ENCODE results near the gene GSG1.
"Not testable (repeated sequence)": the region's sequence is repeated elsewhere in the genome, so short reads cannot be mapped to it uniquely, and the experiment has no call there.

The GSG1 gene

DNA sequence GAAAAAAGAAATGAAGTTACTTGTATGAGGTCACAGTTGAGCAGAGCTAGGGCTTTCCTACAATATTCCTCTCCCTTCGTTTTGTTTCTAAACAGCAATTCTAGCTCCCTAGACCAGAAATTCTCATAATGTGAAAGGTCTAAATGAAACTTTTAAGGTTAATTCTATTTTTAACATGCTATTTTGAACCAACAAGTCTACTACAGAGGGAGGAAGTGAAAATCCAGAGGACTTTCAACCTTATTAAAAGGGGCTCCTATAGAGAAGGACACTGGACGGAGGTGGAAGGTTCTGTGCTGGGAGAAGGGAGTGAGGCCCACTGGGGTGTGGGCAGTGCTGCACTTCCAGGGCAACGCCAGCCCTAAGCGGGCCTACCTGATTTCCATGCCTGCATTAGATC is 13.4 kb downstream of the GSG1 start:
- no peak for DNase-seq

DNA sequence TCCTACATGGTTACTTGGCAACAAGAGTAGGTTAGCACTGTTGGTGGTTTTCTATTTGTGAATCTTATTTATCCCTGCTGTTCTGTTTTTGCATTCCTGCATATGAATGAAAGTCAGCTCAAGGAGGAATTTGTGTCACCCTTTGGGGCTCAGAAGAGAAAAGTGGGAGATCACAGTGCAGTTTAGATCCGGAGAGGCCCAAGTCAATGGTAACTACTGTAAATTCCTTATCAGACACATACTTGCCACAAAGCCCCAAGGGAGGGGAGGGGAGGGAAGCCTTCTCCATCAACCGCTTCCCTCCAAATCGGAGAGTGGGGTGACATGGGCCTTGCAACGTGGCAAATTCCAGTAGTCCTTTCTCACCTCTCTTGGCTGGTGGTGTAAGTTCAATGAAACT is 15.0 kb downstream of the GSG1 start:
- DNase-seq = no peak

DNA sequence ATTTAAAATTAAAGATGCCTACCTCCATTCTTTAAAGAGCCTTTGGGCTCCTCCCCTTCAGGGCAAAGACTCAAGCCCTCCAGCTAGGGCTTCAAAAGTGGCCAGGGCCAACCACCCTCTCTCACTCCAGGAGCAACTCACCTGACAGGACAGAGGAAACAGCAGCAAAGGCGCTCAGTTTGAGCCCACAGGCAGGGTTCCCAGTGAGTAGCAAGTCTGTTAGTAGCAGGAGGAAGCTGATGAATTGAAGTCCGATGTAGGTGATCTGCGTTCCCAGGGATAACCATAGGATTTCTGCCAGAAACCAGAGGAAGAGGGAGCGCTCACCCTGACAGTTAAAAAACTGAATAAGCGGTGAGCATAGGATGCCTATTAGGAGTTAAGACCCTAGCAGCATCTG is 15.7 kb downstream of the GSG1 start:
- DNase-seq = no peak

DNA sequence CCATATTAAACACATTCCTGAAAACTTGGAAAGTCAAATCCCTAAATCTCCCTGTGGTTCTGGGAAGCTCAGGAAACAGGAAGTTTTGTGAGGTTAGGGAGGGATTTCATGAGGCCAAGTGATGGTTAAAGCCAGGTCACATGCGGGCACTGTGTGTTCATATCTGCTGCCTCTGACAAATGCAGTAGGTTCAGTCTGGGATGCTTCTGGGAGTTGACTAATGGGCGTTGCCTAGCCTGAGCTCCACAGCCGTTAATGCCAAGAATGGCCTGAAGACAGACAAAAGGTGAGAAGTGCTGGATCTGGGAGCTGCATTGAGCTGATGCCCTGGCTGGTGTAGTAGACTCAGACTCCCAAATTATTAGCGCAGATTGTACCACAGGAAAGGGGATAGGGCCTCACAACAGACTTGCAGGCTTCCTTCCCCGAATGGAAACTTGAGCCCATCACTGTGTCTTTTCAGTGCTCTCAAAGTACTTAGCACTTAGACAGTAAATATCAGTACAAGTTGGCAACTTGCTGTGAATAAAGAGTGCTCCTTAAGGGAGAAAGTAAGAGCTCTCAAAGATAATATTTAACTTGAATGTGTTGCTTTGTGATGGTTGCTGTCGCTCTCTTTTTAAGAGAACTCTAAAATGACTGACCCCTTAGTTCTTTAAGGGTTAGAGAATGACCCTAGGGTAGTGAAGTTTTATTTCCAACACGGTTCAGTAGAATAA is 17.3 kb downstream of the GSG1 start:
- no peak for DNase-seq

DNA sequence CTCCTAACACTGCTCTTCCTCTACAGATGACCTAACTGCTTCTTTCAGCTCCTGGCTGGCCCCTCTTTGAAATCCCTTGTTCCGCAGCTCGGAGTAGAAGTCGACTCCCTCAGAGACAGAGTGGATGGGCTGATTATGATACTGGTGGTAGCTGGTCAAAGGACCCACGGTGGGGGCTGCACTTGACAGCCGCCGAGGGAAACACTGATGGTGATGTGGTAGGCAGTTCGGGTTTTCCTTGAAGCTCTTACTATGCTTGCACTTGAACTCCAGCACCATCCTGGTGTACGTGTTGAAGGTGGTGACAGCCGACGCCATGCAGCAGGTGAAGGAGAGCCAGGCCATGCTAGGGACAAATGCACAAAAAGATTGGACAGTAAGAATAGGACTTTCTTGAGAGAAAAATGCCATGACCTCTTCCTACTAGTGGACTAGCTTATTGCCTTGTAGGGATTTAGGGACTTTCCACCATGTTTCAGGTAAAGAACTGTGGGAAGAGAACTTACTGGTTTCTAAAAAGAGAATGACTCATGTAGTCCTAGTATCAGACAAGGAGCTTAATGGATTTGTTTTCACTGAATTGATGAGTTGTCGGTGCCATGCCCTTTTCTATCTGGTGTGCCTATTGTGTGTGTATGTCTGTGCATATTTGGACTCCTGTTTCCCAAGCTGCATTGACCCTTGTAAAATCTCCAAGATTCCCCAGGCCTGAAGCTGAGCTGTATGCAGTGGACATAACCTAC is 18.4 kb downstream of the GSG1 start:
- DNase-seq = no peak

DNA sequence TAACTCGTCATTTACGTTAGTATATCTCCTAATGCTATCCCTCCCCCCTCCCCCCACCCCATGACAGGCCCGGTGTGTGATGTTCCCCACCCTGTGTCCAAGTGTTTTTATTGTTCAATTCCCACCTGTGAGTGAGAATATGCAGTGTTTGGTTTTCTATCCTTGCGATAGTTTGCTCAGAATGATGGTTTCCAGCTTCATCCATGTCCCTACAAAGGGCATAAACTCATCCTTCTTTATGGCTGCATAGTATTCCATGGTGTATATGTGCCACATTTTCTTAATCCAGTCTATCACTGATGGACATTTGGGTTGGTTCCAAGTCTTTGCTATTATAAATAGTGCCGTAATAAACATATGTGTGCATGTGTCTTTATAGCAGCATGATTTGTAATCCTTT is 19.8 kb downstream of the GSG1 start:
- DNase-seq = not testable (repeated sequence)

DNA sequence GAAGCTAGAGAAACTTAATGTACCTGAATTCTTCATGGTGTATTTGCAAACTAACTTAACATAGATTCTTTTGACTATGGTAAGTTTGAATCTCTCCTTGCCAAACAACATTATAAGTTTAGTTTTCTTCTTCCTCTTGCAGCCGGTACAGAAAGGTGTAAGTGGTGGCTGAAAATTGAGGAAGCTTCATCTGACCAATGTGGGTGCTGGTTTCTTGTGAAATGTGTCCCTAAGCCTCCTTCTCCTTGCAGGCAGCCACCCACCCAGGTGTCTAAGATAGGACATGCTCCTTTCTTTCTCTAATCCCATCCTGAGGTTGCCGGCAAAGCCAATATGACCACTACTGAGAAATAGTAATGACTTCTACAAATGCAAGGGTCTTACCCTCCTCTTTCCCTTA is 20.6 kb downstream of the GSG1 start:
- DNase-seq = no peak

DNA sequence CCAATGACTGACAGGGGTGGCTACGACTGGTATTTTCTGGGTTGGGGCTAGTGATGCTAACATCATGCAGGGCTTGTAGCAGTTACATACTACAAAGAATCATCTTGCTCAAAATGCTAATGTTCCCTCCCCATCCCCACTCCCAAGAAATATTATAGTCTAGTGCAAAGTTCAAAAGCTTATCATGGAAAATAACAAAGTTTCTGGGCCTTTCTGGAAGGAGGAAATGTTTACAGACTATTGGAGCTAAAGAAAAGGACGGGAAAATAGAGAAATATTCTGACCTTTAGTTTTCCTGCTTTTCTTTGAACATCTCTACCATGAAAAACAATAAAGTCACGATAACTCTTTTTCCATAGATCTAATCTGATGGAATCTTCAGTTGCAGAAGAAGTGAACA is 23.2 kb downstream of the GSG1 start:
- no peak for DNase-seq

DNA sequence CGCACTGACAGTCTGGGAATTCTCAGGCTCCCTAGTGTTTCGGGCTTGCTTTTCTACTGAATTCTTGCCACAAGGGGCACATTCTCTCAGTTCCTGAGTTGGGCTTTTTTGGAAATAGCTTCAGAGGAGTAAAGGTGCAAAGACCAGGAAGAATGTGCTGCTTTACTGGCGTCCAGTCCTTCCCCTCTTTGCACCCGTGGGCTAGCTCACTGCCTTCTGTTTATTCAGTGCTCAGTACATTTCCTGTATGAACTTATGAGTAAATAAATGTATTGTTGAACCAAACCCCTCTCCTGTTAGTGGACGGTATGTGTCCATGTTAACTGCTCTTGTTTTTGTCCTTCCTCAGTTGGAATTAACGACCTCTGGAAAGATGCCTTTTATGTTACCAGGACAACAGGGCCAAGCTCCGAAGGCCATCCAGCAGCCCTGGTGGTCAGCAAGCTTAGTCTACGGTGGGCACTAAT is 24.0 kb downstream of the GSG1 start:
- DNase-seq = no peak

DNA sequence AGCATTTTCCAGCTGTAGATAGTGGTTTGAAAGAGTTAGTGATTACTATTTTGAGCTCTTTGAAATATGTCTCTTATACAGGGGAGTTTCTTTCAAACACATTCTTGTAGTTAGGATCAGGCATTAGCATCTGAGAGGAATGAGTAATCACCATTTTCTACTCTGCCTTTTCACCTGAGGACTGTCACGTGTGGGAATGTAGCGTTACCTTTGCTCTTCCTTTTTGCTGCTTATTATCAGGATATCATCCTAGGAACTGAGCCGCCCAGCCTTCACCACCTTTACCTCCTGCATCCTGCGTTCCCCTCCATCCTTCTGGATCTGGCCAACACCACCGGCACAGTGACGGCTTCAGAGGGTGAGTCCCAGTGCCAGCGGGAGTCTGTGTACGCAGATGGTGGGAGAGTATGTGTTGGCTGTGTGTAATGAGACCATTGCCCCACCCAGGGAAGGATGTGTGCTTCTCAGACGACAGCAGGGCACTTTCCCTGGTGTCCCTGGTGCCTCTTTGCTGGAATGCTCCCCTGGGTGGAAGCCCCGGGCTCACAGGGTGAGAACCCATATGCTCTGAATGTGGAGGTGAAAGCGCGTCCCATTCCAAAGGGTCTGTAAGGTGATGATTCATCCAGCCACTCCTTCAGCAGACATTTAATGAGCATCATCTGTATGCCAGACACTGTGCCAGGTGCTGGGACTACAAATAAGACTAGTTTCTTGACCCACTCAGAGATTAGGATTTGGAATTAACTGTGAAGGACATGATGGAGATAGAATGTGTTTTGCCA is 27.5 kb downstream of the GSG1 start:
- DNase-seq = no peak

DNA sequence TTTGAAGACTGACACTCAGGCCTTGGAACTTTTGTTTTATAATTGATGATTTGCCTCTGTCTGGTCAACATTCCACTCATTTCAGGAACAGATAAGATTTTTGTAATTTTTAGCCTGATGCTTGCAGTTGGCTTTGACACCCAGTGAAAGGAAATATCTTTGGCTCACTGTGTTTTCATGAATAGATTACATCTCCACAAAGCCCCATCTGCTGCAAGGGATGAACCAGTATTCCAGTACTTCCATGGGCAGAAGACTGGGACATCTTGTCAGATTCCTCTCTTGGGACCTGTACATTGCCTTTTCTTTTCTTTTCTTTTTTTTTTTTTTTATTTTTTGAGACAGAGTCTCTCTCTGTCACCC is 28.4 kb downstream of the GSG1 start:
- no peak for DNase-seq

DNA sequence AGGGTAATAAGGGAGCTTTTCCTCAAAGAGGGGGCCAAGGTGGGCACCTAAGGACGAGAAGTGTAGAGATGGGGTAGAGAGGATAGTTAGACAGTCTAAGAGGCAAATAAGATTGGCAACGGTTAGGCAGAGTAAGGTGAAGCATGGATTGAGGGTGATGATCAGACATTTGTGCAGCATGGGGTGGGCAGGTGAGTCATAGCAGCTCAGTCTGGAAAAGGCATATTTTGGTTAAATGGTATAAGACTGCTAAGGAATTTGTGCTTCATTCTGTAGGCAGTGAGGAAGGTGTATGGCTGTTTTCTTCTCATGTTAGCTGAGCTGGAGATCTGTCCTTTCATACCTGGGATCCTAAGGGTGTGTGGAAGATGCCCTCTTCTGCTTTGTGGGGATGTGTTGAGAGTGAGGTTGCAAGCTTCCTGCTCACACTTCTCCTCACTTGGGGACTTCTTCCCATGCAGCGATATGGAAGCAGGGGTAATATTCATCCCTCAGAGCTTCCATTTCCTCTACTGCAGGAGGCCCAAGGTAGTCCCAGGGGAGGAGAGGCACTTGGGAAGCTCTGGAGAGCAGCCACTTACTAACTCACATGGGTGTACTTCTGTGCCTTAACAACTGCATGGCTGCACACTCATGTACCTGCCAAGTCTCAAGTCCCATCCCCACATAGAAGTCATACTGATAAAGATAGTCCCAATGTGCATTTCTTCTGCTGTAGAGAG is 28.9 kb downstream of the GSG1 start:
- no peak for DNase-seq

DNA sequence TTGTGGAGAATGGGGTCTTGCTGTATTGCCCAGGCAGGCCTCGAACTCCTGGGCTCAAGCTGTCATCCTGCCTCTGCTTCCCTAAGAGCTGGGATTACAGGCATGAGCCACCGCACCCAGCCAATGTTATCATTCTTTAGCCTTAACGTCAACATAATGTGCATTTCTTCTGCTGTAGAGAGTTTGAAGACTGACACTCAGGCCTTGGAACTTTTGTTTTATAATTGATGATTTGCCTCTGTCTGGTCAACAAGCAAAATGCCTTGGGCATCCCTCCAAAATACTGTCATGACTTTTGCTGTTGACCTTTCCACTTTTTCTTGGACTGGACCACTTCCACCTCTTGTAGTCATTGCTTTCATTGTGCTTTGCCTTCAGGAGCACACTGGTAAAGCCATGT is 30.3 kb downstream of the GSG1 start:
- no peak for DNase-seq

DNA sequence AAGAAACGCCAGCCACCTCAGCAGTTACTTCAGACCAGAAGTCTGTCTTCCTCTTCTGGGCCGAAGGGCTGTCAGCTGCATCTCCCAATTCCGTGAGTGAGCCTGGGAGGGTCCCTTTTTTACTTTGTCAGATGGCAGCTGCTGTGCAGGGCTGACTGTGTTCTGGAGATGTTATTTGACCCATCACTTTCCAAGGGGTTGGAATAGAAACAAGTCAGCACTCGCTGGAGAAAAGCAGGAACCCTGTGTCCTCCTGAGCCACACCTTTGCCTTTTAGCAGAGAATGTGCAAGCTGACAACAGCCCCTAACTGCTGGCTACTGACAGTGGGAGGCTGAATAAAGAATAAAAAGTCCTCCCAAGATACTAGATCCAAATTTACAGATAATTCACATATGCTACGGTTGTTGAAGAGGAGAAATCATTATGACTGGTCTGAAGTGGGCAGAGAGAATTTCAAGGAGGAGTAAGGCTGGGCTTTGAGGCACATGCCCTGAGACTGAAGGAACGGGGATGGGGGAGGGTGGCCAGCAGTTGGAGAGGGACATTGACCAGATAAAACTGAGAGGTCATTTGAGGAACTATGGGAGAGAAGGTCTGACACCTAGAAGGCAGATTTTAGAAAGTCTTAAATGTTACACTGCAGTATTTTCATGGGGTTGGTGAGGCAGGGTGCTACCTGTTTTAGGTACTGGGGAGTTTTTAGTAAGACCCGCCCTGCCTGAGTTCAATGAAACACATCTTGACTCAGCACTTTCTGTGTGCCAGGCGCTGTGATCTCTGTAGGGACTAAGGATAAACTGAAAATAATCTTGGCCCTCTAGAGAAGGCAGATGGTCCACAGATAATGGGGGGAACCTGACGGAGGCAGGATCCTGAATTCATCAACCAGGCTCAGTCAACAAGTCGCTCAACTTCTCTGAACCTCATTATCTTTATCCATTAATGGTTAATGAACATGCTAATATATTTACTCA is 31.9 kb downstream of the GSG1 start:
- DNase-seq = no peak

DNA sequence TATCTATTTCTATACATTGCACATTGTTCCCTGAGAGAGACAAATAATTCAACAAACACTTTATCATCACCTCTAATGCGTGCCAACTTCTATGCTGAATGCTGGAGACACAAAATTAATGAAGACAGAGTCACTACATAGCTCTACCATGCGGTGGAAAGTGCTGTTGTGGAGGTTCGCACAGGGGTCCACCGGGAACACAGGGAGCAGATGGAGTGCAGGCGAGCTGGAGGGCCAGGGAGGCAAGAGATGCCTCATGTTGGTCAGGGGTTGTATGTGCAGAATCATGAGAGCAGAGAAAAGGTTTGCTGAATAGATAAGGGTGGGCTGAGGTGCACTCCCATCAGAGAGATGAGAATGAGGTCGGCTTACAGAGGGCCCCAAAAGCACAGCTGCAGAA is 34.1 kb downstream of the GSG1 start:
- no peak for DNase-seq

DNA sequence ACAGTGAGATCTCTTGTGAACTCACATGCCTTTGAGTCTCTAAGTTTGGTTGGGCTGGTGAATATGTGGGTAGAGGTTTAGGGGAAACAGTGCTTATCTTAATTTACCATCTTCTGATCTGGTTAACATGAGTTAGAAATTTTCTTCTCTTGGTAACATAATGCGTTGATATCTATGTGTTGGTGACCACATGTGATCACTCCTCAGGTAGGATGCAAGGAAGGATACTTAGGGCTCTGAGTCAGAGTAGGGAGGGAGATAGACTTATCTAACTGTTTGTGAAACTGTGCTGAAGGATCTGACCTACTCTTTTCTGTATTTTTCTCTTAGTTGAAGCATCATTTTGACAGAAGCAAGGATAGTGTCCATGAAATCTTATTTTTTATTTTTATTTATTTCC is 36.1 kb downstream of the GSG1 start:
- no peak for DNase-seq

DNA sequence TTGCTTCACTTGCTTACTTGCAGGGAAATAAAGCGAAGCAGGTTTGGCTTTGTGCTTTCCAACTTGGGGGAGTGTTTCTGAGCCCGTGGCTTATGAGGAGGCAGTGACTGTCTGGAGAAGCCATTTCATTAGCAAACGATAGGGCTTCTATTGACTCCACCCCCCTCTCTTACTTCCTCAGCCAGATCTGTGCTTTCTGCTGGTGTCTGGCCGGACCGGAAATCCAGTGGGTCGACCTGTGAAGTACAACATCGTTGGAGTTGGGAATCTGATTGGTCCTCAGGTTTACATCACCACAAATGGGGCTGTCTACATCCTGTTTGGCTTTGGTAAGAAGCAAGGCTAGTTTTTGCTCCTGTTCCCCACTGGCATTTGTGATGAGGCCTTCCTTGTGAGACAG is 37.0 kb downstream of the GSG1 start:
- DNase-seq = no peak

DNA sequence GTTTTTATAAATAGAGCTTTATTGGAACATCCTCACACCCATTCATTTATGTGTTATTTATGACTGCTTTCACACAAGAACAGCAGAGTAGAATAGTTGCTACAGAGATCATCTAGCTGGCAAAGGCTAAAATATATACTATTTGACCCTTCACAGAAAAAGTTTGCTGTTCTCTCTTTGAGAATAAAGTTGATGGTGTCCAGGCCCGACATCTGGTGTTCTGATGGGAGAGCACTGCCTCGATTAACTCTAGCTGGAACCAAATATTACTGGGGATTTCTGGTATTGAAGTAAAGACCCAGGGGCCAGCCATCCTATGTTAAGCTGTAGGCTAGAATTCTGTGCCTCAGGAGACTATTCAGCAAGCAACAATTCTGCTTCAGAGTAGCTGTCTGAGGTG is 37.5 kb downstream of the GSG1 start:
- DNase-seq = no peak

DNA sequence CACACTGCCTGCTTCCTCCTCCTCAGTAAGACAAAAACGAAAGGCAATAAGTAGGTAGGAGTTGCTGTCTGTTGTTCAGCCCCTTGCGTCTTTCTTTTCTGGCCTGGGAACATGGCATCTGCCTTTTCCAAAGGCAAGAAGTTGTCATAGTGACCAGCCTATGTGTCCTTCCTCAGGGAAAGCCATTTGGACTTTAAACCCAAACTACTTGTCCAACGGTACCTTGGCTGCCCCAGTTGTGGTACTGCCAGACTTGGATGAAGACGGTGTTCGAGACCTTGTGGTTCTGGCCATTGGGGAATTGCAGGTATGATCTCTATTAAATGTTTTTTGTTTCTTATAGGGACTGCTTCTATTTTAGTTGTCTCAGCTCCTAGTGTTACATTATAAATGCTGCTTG is 40.8 kb downstream of the GSG1 start:
- DNase-seq = no peak

DNA sequence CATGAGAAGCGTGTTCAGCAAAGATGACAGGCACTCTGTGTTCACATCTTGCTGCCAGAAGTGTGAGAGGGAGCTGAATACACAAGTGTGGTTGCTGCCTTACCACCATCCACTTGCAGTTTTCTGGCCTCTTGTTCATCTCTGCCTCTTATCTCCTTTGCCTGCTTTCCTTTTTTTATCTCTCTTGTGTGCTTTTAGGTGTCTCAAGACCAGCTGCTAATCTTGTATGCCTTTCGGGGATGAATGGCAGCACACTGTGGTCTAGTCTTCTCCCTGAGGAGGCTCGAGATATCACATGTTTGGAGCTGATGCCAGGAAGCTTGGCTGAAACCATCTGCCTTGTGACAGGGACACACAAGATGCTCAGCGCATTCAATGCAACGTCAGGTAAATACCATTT is 42.1 kb downstream of the GSG1 start:
- no peak for DNase-seq

DNA sequence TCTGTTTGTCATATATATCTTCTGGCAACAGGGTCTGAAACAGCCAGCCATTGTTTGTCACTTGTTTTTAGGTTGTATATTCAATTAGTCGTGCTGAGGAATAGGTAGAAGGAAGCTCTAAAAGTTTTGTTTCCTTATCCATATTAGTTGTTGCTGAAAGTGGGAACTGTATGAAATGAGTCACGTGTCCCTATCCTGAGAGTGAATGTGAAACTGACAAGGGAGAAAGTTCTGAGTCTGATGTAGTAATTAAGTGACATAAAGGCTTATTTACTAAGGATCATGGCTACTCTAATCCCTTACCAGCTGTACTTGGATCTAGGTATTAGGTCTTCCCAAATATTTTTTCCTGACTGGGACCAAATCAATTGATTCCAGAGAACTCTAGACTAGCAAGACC is 42.9 kb downstream of the GSG1 start:
- no peak for DNase-seq

DNA sequence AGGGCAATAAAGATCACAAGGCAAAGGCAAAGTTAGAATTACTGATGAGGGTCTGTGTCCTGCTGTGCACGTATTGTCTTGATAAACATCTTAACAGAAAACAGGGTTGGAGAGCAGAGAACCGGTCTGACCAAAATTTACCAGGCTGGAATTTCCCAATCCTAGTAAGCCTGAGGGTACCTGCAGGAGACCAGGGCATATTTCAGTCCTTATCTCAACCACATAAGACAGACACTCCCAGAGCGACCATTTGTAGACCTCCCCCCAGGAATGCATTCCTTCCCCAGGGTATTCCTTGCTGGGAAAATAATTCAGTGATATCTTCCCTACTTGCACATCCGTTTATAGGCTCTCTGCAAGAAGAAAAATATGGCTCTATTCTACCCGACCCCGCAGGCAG is 49.9 kb downstream of the GSG1 start:
- DNase-seq = not testable (repeated sequence)
